Ishikawa (cell line): ENCODE measurements around the gene PIAS3.

Experiments
- CEBPB ChIP-seq: IDR thresholded peaks from 2 replicates; pipeline ENCODE4 v1.6.1; 2012
- EP300 ChIP-seq: IDR thresholded peaks from 2 replicates; pipeline ENCODE4 v1.6.1; 2012; ENCODE audit warnings: borderline replicate concordance
- FOXM1 ChIP-seq: IDR thresholded peaks from 2 replicates; pipeline ENCODE4 v1.6.1; 2012; ENCODE audit warnings: low read depth, borderline replicate concordance
- MAX ChIP-seq: IDR thresholded peaks from 2 replicates; pipeline ENCODE4 v1.6.1; 2012
- NFIC ChIP-seq: IDR thresholded peaks from 2 replicates; pipeline ENCODE4 v1.6.1; 2012
- RAD21 ChIP-seq: IDR thresholded peaks from 2 replicates; pipeline ENCODE4 v1.6.1; 2012; ENCODE audit warnings: low read depth
- REST ChIP-seq: IDR thresholded peaks from 2 replicates; pipeline ENCODE4 v1.6.1; 2012; ENCODE audit warnings: low read depth, mild to moderate bottlenecking
- TAF1 ChIP-seq: IDR thresholded peaks from 2 replicates; pipeline ENCODE4 v1.6.1; 2012; ENCODE audit warnings: low read depth, mild to moderate bottlenecking
- TCF12 ChIP-seq: IDR thresholded peaks from 2 replicates; pipeline ENCODE4 v1.6.1; 2012; ENCODE audit warnings: low read depth
- TEAD4 ChIP-seq: IDR thresholded peaks from 2 replicates; pipeline ENCODE4 v1.6.1; 2012
- USF1 ChIP-seq: IDR thresholded peaks from 2 replicates; pipeline ENCODE4 v1.6.1; 2012
- YY1 ChIP-seq: IDR thresholded peaks from 2 replicates; pipeline ENCODE4 v1.6.1; 2012; ENCODE audit warnings: low read depth
- ZBTB7A ChIP-seq: IDR thresholded peaks from 2 replicates; pipeline ENCODE4 v1.6.1; 2012; ENCODE audit warnings: low read depth

GRCh38 chr1:145868232-145868631 is 9.4 kb upstream of the PIAS3 start:
- TF ChIP-seq MAX (no peak), EP300 (no peak), FOXM1 (no peak), TCF12 (no peak), REST (no peak), YY1 (no peak), TAF1 (no peak), TEAD4 (no peak), NFIC (no peak), CEBPB (no peak), USF1 (no peak), RAD21 (no peak), ZBTB7A (no peak)
